ENCODE results near the gene SFXN2.

The SFXN2 gene

GRCh38 chr10:102764470-102765161 lies 50.2 kb downstream of the SFXN2 start:
- Mint-ChIP-seq H3K27ac (no peak overlapping the region), H3K27me3 (ENCODE audit: low read depth) (no peaks in the 10 kb centered on the region), H3K4me1 (ENCODE audit: low read depth) (peaks cover 22% of the 10 kb centered on the region), H3K9me3 (no peaks in the 10 kb centered on the region), H3K36me3 (ENCODE audit: low read depth) (peaks cover 27% of the 10 kb centered on the region), H3K4me3 (no peak overlapping the region)

- Mint-ChIP-seq H3K36me3 (ENCODE audit: low read depth) (peaks cover 24% of the 10 kb centered on the region), H3K4me1 (ENCODE audit: low read depth) (peaks cover 30% of the 10 kb centered on the region), H3K27ac (no peak overlapping the region), H3K4me3 (no peak overlapping the region), H3K9me3 (no peaks in the 10 kb centered on the region), H3K27me3 (ENCODE audit: low read depth) (no peaks in the 10 kb centered on the region)
Observed at GRCh38 chr10:102765336-102765735, 50.9 kb downstream of the SFXN2 start.

GRCh38 chr10:102767428-102768160 lies 53.2 kb downstream of the SFXN2 start:
- Mint-ChIP-seq H3K4me3 (no peak overlapping the region), H3K36me3 (ENCODE audit: low read depth) (peaks cover 20% of the 10 kb centered on the region), H3K9me3 (no peaks in the 10 kb centered on the region), H3K27ac (no peak overlapping the region), H3K27me3 (ENCODE audit: low read depth) (no peaks in the 10 kb centered on the region), H3K4me1 (ENCODE audit: low read depth) (peaks cover 36% of the 10 kb centered on the region)

GRCh38 chr10:102769375-102770107 lies 55.1 kb downstream of the SFXN2 start:
- peaks cover 47% of the 10 kb centered on the region for H3K4me1 Mint-ChIP-seq (ENCODE audit: low read depth)
- peaks cover 18% of the 10 kb centered on the region for H3K36me3 Mint-ChIP-seq (ENCODE audit: low read depth)
- H3K27ac Mint-ChIP-seq: peak overlapping the region; percentile 18
- H3K4me3 Mint-ChIP-seq: no peak overlapping the region
- no peaks in the 10 kb centered on the region for H3K27me3 Mint-ChIP-seq (ENCODE audit: low read depth)
- no peaks in the 10 kb centered on the region for H3K9me3 Mint-ChIP-seq

- Mint-ChIP-seq H3K4me3 (no peak overlapping the region), H3K27ac (no peak overlapping the region), H3K27me3 (ENCODE audit: low read depth) (no peaks in the 10 kb centered on the region), H3K4me1 (ENCODE audit: low read depth) (peaks cover 49% of the 10 kb centered on the region), H3K36me3 (ENCODE audit: low read depth) (peaks cover 20% of the 10 kb centered on the region), H3K9me3 (no peaks in the 10 kb centered on the region)
Observed at GRCh38 chr10:102770108-102770482, 55.7 kb downstream of the SFXN2 start.

- no peaks in the 10 kb centered on the region for H3K27me3 Mint-ChIP-seq (ENCODE audit: low read depth)
- H3K4me3 Mint-ChIP-seq: no peak overlapping the region
- peaks cover 50% of the 10 kb centered on the region for H3K4me1 Mint-ChIP-seq (ENCODE audit: low read depth)
- H3K36me3 Mint-ChIP-seq (ENCODE audit: low read depth): peaks cover 16% of the 10 kb centered on the region
- H3K9me3 Mint-ChIP-seq: no peaks in the 10 kb centered on the region
- H3K27ac Mint-ChIP-seq: no peak overlapping the region
Observed at GRCh38 chr10:102770792-102771191, 56.4 kb downstream of the SFXN2 start.

GRCh38 chr10:102773320-102773719 lies 58.9 kb downstream of the SFXN2 start:
- Mint-ChIP-seq H3K27me3 (ENCODE audit: low read depth) (no peaks in the 10 kb centered on the region), H3K36me3 (ENCODE audit: low read depth) (peaks cover 13% of the 10 kb centered on the region), H3K4me3 (no peak overlapping the region), H3K27ac (no peak overlapping the region), H3K9me3 (no peaks in the 10 kb centered on the region), H3K4me1 (ENCODE audit: low read depth) (peaks cover 50% of the 10 kb centered on the region)

- H3K36me3 Mint-ChIP-seq (ENCODE audit: low read depth): peaks cover 13% of the 10 kb centered on the region
- no peaks in the 10 kb centered on the region for H3K27me3 Mint-ChIP-seq (ENCODE audit: low read depth)
- H3K4me1 Mint-ChIP-seq (ENCODE audit: low read depth): peaks cover 50% of the 10 kb centered on the region
- H3K9me3 Mint-ChIP-seq: no peaks in the 10 kb centered on the region
- H3K27ac Mint-ChIP-seq: peak overlapping the region; percentile 50
- H3K4me3 Mint-ChIP-seq: no peak overlapping the region
Observed at GRCh38 chr10:102773986-102774385, 59.5 kb downstream of the SFXN2 start.

- Mint-ChIP-seq H3K27me3 (ENCODE audit: low read depth) (no peaks in the 10 kb centered on the region), H3K4me1 (ENCODE audit: low read depth) (peaks cover 44% of the 10 kb centered on the region), H3K27ac (no peak overlapping the region), H3K4me3 (no peak overlapping the region), H3K36me3 (ENCODE audit: low read depth) (peaks cover 15% of the 10 kb centered on the region), H3K9me3 (no peaks in the 10 kb centered on the region)
Observed at GRCh38 chr10:102775201-102775934, 60.9 kb downstream of the SFXN2 start.

GRCh38 chr10:102775935-102776669 lies 61.7 kb downstream of the SFXN2 start:
- Mint-ChIP-seq H3K36me3 (ENCODE audit: low read depth) (peaks cover 15% of the 10 kb centered on the region), H3K27ac (peak overlapping the region; percentile 26), H3K4me3 (peak overlapping the region; percentile 12), H3K9me3 (no peaks in the 10 kb centered on the region), H3K27me3 (ENCODE audit: low read depth) (no peaks in the 10 kb centered on the region), H3K4me1 (ENCODE audit: low read depth) (peaks cover 42% of the 10 kb centered on the region)

- H3K4me1 Mint-ChIP-seq (ENCODE audit: low read depth): peaks cover 44% of the 10 kb centered on the region
Observed at GRCh38 chr10:102776779-102777456, 62.5 kb downstream of the SFXN2 start.

GRCh38 chr10:102777711-102778453 lies 63.4 kb downstream of the SFXN2 start:
- peaks cover 47% of the 10 kb centered on the region for H3K4me1 Mint-ChIP-seq (ENCODE audit: low read depth)
- H3K36me3 Mint-ChIP-seq (ENCODE audit: low read depth): peaks cover 15% of the 10 kb centered on the region
- no peaks in the 10 kb centered on the region for H3K27me3 Mint-ChIP-seq (ENCODE audit: low read depth)
- H3K27ac Mint-ChIP-seq: no peak overlapping the region
- no peak overlapping the region for H3K4me3 Mint-ChIP-seq
- H3K9me3 Mint-ChIP-seq: no peaks in the 10 kb centered on the region

More at GRCh38 chr10:102776779-102777456, 62.5 kb downstream of the SFXN2 start:
- no peak overlapping the region for H3K4me3 Mint-ChIP-seq
- H3K27ac Mint-ChIP-seq: no peak overlapping the region
- H3K9me3 Mint-ChIP-seq: no peaks in the 10 kb centered on the region
- H3K36me3 Mint-ChIP-seq (ENCODE audit: low read depth): peaks cover 15% of the 10 kb centered on the region
- no peaks in the 10 kb centered on the region for H3K27me3 Mint-ChIP-seq (ENCODE audit: low read depth)

- H3K9me3 Mint-ChIP-seq: no peaks in the 10 kb centered on the region
- peaks cover 15% of the 10 kb centered on the region for H3K36me3 Mint-ChIP-seq (ENCODE audit: low read depth)
- no peak overlapping the region for H3K27ac Mint-ChIP-seq
- H3K4me3 Mint-ChIP-seq: no peak overlapping the region
- no peaks in the 10 kb centered on the region for H3K27me3 Mint-ChIP-seq (ENCODE audit: low read depth)
- H3K4me1 Mint-ChIP-seq (ENCODE audit: low read depth): peaks cover 48% of the 10 kb centered on the region
Observed at GRCh38 chr10:102778781-102779180, 64.3 kb downstream of the SFXN2 start.

Measured in T-helper 1 cell treated with Interleukin-12 subunit alpha and Interleukin-12 subunit beta and Interleukin-4 antibody, amounts not matched to agents 30 μg/mL and 1 μg/mL, for 36 hours (primary cell).